GM19035 (cell line): ENCODE data around the gene COL26A1.
A peak's percentile ranks its signal among the peaks of the same experiment; 100 is the strongest.

Source experiments
- ATAC-seq: cut with Tn5 transposase; IDR thresholded peaks from one replicate; pipeline ENCODE4 v1.9.1; 2021; ENCODE audit not compliant: unreplicated experiment

Gene COL26A1

DNA sequence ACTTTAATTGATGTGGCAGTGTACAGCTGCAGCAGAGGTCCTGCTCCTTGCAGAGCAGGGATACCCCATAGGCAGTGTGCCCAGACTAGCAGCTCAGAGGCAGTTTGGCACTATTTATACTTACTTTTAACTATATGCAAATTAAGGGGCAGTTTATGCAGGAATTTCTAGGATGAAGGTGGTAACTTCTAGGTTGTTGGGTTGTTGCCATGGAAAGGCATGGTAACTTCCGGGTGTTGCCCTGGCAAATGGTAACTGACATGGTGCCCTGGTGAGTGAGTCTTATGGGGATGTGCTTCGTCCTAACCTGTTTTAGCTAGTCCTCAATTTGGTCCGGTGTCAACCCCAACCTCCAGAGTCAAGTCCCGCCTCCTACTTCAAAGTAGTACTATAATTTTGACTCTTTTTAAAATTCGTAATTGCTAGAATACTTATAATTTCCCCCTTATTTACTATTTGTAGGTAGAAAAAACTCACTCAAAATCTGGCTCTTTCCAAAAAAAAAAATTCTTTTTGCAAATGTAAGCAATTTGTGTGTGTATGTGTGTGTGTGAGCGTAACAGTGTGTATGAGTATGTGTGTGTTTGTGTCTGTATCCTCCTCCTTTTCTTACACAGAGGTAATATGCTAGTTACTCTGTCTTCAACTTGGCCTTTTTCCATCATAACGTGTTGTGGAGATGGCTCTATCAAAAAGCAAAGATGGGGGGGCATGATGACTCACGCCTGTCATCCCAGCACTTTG, 5.9 kb downstream of the COL26A1 start:
- no peak for ATAC-seq

GRCh38 chr7:101370836-101371235, 8.2 kb downstream of the COL26A1 start:
- ATAC-seq, result no peak

GRCh38 chr7:101373812-101374614, 11.3 kb downstream of the COL26A1 start:
- no peak for ATAC-seq

DNA sequence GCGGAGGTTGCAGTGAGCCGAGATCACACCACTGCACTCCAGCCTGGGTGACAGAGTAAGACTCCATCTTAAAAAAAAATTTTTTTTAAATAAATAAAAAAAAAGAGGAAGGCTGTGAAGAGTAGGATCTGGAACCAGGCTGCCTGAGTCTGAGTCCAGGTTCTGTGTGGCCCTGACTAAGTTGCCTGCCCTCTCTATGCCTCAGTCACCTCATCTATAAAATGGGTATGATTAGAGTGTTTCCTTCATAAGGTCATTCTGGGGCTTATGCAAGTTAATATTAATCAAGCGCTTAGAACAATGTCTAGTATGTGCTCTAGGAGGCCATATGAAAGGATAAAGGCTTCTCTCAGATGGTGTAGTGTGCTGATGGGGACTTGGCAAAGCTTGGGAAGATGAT, 12.3 kb downstream of the COL26A1 start:
- ATAC-seq, result no peak

DNA sequence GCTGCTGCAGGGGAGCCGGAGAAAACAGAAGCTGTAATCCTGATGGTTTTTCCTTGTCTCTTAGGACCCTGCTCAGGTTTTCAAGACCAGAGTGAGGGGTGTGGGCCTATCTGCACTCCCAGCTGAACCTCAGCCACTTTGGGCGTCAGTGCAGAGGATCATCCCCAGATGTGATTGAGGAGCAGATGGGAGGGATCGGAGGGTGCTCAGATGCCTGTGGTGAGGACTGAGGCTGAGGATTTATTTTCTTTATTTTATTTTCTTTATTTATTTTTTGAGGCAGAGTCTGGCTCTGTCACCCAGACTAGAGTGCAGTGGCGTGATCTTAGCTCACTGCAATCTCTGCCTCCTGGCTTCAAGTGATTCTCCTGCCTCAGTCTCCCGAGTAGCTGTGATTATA, 13.9 kb downstream of the COL26A1 start:
- ATAC-seq, result no peak

DNA sequence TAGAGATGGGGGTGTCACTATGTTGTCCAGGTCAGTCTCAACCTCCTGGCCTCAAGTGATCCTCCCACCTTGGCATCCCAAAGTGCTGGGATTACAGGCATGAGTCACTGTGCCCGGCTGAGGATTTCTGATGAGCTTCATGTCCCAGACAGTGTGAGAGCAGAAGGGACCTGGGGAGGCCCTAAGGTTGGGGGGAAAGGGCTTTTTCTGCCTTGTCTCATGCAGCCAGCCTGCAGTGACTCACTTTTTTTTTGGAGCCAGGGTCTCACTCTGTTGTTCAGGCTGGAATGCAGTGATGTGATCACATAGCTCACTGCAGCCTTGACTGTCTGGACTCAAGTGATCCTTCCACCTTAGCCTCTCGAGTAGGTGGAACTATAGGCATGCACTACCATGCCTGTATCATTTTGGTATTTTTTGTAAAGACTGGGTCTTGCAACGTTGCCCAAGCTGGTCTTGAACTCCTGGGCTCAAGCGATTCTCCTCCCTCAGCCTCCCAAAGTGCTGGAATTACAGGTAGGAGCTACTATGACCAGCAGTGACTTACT, 14.6 kb downstream of the COL26A1 start:
- ATAC-seq, result no peak

- no peak for ATAC-seq
Measured at GRCh38 chr7:101378751-101379174, 16.1 kb downstream of the COL26A1 start.

GRCh38 chr7:101379302-101379701, 16.6 kb downstream of the COL26A1 start:
- no peak for ATAC-seq

GRCh38 chr7:101381549-101382111, 19.0 kb downstream of the COL26A1 start:
- ATAC-seq, result no peak

GRCh38 chr7:101382937-101383336, 20.3 kb downstream of the COL26A1 start:
- ATAC-seq, result no peak

DNA sequence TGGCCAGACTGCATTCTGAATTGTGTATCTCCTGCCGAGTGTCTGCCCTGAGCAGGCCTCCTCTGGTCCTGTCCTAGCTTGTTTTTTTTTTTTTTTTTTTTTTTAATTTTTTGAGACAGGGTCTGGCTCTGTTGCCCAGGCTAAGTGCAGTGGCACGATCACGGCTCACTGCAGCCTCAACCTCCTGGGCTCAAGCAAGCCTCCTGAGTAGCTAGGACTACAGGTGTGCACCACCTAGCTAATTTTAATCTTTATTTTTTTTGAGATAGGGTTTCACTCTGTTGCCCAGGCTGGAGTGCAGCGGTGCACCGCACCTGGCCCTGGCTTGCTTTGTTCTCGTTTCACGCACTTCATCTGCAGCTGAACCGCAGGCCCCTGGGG, 23.5 kb downstream of the COL26A1 start:
- ATAC-seq, result no peak

- ATAC-seq, result no peak
Measured at GRCh38 chr7:101386558-101387231, 24.0 kb downstream of the COL26A1 start.

- peak; percentile 83 for ATAC-seq
Measured at GRCh38 chr7:101390901-101391301, 28.2 kb downstream of the COL26A1 start.

DNA sequence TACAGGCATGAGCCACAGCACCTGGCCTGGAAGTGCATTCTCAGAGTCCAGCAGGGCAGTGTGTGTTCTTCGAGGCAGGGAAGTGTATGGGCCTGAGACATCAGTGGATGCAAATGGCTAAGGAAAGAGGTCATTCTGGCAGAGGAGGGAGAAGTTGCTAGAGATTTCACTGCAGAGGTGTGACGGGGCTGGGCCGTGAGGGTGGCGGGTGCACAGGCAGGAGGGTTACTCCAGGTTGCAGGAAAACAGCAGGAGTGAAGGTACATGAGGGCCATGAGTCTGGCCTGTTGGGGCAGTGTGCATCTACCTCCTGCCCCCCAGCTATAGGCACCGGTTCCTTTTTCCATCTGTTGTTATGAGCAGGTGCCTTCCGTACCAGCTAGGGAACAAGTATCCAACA, 29.3 kb downstream of the COL26A1 start:
- no peak for ATAC-seq

DNA sequence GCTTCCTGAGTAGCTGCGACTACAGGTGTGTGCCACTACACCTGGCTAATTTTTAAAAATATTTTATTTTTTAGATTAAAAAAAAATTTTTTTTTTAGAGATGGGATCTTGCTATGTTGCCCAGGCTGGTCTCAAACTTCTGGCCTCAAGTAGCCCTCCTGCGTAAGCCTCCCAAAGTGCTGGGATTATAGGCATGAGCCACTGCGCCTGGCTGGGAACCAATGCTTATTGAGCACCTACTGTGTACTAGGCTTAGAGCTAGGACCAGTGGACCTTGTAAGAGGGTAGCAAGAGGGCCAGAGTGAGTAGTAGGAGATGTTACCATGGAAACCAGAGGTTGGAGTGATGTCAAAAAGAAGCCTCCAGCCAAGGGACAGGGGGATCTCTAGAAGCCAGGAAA, 31.2 kb downstream of the COL26A1 start:
- ATAC-seq, result no peak

- no peak for ATAC-seq
Measured at GRCh38 chr7:101395376-101395775, 32.7 kb downstream of the COL26A1 start.

DNA sequence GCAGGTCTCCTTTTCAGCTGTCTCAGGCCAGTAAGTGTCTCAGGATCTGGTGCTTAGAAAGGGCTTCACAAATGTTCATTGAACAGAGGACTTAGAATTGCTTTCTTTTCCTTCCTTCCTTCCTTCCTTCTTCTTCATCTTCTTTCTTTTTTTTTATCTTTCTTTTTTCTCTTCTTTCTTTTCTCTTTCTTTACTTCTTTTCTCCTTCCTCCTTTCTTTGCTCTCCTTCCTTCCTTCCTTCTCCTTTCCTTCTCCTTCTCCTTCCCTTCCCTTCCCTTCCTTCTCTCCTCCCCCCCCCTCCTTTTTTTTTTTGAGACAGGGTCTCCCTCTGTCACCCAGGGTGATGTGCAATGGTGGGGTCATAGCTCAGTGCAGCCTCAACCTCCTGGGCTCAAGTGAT, 34.6 kb downstream of the COL26A1 start:
- no peak for ATAC-seq

DNA sequence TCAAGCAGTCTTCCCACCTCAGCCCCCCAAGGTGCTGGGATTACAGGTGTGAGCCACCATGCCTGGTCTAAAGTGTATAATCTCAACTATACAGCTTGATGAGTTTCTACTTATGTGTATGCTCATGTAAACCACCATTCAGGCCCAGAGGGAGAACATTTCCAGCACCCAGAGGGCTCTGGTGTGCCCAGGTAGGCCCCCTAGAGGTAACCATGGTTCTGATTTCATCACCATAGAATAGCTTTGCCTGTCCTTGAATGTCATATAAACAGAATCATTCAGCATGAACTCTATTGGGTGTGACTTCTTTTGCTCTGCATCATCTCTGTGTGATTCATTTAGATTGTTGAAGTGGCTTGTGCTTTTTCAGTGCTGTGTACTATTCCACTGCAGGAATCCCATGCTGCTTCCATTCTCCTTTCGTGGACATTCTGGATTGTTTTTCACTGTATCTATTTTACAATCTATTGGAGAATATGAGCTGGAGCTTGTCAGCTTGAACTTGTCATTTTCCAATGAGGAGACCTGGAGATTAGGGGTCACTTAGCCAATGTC, 35.2 kb downstream of the COL26A1 start:
- ATAC-seq, result no peak

DNA sequence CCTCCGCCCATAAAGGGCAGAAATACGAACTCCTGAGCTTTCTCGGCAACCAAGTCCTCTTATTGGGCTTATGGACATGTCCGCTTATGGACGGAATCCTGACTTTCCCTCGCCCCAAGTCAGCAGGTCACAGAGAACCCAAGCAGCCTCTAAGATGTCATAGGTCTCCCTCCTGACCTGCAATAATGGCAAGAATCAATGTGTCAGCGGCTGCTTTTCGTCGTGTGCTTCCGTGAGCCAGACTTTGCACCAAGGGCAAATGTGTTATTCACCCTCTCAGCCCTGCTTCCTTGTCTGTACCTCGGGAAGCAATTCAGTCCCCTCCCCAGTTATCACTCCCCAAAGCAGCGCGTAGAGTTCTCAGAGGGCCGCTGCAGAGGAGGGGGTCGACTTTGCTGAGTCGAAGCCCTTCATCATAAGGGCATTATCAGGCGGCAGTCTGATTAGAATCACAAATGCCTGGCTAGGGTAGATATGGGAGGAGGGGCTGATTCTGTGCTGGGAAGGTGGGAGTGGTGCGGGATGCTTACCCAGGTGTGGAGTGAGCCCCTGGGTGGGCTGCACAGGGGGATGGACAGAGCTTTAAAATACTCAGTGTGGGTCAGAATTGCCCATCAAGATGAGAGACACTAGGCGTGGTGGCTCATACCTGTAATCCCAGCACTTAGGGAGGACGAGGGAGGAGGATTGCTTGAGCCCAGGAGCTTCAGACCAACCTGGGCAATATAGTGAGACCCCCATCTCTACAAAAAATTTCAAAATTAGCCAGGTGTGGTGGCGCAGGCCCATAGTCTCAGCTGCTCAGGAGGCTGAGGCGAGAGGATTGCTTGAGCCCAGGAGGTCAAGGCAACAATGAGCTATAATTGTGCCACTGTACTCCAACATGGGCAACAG, 36.0 kb downstream of the COL26A1 start:
- ATAC-seq, result no peak

GRCh38 chr7:101399759-101400158, 37.1 kb downstream of the COL26A1 start:
- ATAC-seq, result no peak
